ENCODE results near the gene PER1. TPM values are rescaled to one million over a fixed set of nuclear protein-coding genes. Genes with fewer than 3 reads are reported as not detected.

Gene PER1
- total and polyA plus RNA-seq, 2 of the 8 experiments (the other 6 are each of a cell fraction or from before 2014, with no cell fraction given): 9.6 to 38.0 TPM

- TF ChIP-seq KDM4A (IDR thresholded peaks at IDR 0.05; ENCODE audit: low read depth, low read length, severe bottlenecking): no peak
These were observed 11.1 kb upstream of the PER1 start (continued) for GRCh38 chr17:8162997-8163977.

All from H1 (cell line).